Left renal cortex interstitium (tissue), 4 donors: ENCODE data around the gene ADISSP. TPM values are rescaled to one million over a fixed set of nuclear protein-coding genes. Genes with fewer than 3 reads are reported as not detected.

ENCODE experiments used
- DNase-seq, 4 donors: peaks; one replicate each; pipeline ENCODE4 v3.0.0-alpha.2; 2013; ENCODE audit warnings: low read depth in 4 of 4, low spot score in 2 of 4, missing footprints in 1 of 4
- polyA plus RNA-seq, 4 donors: library from polyadenylated mRNA; unstranded; fragments of 120-200 nt; gene quantifications; one replicate each; pipeline ENCODE4 v1.2.1, GENCODE V29; 2013; ENCODE audit not compliant: insufficient read length in 4 of 4

ADISSP gene
- polyA plus RNA-seq, 4 donors, result 19.4 to 37.2 (median 26.1) TPM

DNA sequence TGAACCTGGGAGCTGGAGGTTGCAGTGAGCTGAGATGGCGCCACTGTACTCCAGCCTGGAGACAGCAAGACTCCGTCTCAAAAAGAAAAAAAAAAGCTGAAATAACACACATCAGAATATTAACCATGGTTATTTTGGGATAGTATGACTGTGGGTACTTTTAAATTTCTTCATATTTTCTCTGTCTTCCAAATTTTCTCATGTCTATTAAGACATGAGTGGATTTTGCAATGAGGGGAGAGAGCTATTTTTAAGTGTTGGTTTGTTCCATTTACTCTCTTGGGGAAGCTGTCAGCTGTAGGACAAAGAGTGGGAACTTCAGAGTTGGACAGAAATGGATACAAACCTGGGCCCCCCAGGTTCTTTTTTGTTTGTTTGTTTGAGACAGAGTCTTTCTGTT lies 10.3 kb downstream of the ADISSP start:
- DNase-seq, result no peak

GRCh38 chr20:3755814-3756480 lies 11.6 kb downstream of the ADISSP start:
- DNase-seq, result no peak

DNA sequence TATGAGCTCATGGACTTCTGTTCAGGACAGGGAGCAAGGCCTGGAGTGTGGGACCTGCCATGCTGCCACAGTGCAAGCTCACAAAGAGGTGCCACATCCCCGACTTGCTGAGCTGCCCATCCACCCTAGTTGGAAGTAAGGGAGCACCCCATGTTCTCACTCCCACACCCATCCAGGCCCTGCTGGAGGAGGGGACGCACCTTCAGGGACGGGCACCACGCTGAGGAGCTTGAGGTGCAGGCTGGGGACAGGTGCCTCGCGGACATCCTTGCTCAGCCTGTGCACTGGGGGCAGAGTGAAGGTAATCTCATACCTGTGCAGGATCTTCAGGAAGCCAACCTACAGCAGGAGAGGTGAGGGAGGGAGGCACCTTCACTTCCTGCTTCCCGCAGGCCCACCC lies 12.3 kb downstream of the ADISSP start:
- no peak for DNase-seq

DNA sequence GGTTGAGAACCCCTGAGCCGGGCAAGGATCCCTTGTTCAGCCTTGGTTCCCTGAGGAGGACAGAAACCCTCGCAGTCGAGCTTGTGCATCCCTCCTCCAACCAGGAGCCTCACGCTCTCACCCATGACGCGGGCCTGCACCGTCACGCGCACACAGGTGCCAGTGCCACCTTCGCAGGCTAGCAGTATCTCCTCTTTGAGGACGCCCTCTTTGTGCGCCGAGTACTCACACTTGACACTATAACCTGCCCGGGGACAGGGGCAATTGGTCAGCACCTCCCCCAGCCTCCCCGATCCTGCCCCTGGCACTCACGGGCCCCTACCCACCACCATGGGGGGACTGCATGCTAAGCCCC lies 13.3 kb downstream of the ADISSP start:
- no peak for DNase-seq

DNA sequence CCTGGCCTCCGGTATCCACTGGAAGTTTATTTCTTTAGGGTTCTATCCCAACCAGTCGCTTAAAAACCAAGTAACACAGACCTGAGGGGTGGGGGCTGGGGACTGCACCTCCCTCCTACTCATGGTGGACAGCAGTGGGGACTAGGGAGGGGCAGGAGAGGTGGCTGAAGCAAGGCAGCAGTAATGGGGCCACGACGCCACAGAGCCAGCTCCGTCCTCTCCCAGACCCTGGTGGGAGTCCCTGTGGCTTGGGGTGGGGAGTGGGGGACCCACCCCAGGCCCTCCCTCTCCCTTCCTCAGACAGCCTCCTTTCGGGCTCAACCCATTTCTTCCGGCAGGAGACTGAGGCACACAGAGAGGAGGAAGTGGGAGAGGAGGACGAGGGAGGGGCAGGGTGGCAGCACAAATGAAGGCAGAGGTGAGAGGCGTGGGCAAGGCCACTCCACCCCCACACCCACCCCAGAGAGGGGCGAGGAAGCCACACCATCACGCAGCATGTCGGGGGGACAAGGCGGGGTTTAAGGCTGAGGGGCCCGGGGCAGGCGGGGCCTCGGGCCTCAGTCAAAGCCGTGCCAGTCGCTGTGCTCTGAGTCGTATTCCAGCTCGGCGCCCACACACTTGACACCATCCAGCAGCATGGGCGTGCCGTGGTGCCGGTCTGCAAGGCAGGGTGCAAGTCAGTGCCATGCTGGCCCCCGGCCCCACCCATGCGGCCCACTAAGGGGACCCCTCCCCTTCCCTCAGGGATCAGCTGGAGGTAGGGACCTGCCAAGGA lies 13.9 kb downstream of the ADISSP start:
- no peak for DNase-seq

GRCh38 chr20:3753098-3753497 lies 14.5 kb downstream of the ADISSP start:
- DNase-seq, result no peak

GRCh38 chr20:3752386-3752759 lies 15.2 kb downstream of the ADISSP start:
- no peak for DNase-seq

DNA sequence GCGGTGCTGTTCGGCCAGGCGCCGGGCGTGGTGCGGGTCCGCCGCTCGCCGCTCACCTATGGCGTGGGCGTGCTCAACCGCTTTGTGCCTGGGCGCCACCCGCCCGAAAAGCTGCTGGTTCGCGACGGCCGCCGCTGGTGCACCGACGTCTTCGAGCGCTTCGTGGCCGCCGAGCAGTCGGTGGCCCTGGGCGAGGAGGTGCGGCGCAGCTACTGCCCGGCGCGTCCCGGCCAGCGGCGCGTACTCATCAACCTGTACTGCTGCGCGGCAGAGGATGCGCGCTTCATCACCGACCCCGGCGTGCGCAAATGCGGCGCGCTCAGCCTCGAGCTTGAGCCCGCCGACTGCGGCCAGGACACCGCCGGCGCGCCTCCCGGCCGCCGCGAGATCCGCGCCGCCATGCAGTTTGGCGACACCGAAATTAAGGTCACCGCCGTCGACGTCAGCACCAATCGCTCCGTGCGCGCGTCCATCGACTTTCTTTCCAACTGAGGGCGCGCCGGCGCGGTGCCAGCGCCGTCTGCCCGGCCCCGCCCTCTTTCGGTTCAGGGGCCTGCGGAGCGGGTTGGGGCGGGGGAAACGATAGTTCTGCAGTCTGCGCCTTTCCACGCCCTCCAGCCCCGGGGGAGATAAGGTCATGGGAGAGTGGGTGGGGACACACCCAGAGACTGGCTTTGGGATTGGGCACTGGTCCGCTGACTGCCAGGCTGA lies 15.7 kb downstream of the ADISSP start:
- DNase-seq, result no peak

- DNase-seq, result no peak
Observed at GRCh38 chr20:3751305-3751674, 16.3 kb downstream of the ADISSP start.

DNA sequence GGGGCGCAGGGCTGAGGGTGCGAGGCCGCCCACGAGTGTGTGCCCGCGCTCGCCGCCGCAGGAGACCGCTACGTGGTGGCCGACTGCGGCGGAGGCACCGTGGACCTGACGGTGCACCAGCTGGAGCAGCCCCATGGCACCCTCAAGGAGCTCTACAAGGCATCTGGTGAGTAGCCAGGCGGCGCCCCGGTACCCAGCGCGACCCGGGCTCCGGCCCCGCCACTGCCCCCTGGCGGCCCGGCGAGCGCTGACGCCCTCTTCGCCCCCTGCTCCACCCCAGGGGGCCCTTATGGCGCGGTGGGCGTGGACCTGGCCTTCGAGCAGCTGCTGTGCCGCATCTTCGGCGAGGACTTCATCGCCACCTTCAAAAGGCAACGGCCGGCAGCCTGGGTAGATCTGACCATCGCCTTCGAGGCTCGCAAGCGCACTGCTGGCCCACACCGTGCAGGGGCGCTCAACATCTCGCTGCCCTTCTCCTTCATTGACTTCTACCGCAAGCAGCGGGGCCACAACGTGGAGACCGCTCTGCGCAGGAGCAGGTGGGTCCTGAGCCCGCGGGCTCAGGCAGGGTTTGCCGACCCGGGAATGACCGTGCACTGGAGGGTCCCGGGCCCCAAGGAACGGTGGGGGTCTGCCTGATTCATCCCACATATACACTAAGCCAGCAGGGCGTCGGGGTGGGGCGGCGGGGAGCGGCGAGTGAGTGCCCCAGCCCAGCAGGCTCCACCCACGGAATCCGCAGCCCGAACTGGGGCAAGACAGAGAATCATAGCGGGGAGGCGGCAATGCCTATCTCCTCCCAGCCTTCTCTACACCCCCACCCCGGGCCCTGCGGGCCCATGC lies 17.6 kb downstream of the ADISSP start:
- no peak for DNase-seq

DNA sequence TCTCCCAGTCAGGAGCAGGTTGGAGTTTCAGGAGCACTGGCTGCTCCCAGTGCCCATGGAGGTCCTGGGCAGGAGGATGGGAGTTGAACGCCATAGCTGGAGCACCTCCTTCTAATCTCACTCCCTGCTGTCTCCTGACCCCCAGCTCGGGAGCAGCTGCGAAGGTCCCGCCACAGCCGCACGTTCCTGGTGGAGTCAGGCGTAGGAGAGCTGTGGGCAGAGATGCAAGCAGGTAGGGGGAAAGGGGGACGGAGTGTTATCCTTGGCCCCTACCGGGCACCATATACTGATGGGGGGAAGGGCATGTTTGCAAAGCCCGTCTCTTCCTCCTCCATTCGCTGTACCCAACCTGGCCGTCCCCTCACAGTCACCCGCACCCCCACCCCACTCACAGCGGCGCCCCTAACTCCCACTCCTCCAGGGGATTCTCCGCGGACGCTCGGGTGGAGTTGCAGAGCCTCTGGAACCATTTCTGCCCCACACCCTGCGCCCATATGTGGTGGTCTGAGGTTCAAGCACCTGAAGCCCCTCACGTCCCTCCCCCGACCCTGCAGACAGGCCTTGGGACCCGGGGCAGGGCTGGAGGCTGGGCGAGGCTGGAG lies 18.4 kb downstream of the ADISSP start:
- DNase-seq, result no peak

- DNase-seq, result no peak
Observed at GRCh38 chr20:3748073-3748472, 19.5 kb downstream of the ADISSP start.

- no peak for DNase-seq
Observed at GRCh38 chr20:3747471-3747870, 20.1 kb downstream of the ADISSP start.

DNA sequence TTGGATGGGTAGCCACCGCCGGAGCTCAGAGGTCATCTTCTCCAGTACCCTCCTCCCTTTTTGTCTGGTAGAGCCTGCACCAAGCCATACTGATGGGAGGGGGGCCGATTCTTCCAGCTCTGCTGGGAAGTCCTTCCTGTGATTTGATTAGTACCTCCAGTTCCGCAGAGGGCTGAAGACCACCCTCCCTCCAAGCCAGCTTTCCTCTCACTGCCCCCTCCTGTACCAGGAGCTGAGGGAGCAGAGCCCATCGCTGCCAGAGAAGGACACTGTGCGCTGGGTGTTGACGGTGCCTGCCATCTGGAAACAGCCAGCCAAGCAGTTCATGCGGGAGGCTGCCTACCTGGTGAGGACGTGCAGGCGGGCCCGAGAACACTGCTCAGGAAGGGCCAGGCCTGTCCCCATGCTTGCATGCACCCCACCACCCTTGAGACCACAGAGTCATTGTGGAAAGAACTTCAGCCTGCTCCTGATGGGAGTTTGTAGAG lies 21.8 kb downstream of the ADISSP start:
- no peak for DNase-seq

DNA sequence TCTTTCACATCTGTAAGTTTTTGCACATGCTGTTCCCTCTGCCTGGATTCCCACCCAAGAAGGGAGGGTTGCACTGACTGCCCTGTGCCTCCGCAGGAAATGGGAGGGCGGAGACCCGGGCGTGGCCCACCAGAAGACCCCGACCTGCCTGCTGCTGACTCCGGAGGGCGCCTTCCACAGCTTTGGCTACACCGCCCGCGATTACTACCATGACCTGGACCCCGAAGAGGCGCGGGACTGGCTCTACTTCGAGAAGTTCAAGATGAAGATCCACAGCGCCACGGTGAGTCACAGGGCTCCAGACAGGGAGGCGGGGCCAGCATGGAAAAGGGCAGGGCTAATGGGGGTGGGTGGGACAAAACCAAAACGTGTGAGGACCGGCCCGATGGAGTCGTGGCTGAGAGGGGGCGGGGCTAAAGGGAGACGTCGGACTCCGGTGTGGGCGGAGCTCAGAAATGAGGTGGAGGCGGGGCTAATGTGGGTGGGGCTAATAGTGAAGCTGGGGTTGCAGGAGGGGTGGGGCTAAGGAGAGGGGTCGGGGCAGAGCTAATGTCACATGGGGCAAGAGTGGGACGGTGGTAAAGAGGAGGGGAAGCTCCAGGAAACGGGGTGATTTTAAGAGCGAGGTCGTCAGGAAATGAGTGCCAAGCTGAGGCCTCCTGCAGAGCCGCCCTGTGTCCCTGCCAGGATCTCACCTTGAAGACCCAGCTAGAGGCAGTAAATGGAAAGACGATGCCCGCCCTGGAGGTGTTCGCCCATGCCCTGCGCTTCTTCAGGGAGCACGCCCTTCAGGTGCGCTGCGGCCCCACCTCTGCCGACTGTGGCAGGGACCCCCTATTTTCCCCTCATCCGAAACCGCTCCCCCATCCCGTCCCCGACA lies 22.5 kb downstream of the ADISSP start:
- DNase-seq, result no peak

GRCh38 chr20:3744037-3744436 lies 23.5 kb downstream of the ADISSP start:
- no peak for DNase-seq

DNA sequence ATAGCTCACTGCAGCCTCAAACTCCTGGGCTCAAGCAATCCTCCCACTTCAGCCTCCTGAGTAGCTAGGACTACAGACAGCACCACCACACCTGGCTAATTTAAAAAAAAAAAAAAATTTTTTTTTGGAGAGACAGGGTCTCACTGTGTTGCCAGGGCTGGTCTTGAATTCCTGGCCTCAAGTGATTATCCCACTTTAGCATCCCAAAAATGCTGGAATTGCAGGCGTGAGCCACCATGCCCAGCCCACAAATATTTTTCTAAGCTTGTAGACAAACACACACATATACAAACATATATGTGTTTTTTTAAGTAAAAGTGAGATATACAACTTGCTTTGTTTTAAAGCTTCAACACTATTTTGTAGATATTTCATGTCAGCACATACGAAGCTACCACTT lies 24.3 kb downstream of the ADISSP start:
- DNase-seq, result no peak

GRCh38 chr20:3741836-3742458 lies 25.6 kb downstream of the ADISSP start:
- no peak for DNase-seq
